Cardiac muscle cell (in vitro differentiated cells and primary cell): ENCODE data around the gene CARD16. TPM values are rescaled to one million over a fixed set of nuclear protein-coding genes. Genes with fewer than 3 reads are reported as not detected.

ENCODE experiments used
- DNase-seq, 2 donors: peaks; one replicate each; pipeline versions ENCODE4 v3.0.0 to v3.0.0-alpha.2; 2010 to 2017; ENCODE audit warnings: low read depth in 1 of 2, low spot score in 1 of 2
- H3K27ac ChIP-seq: fragments of 200-600 bp; sonication (generic); 2 replicates; pipeline ENCODE4 v1.5.1; 2016
- H3K27me3 ChIP-seq: fragments of 200-600 bp; sonication (generic); 2 replicates; pipeline ENCODE4 v1.6.0; 2016; ENCODE audit warnings: control low read depth
- H3K36me3 ChIP-seq: fragments of 200-600 bp; sonication (generic); 2 replicates; pipeline ENCODE4 v1.5.1; 2016; ENCODE audit warnings: control low read depth
- H3K4me1 ChIP-seq: fragments of 200-600 bp; sonication (generic); 2 replicates; pipeline ENCODE4 v1.8.1; 2017; ENCODE audit warnings: low read depth, mild to moderate bottlenecking, mixed run types
- H3K4me3 ChIP-seq: fragments of 200-600 bp; sonication (generic); 2 replicates; pipeline ENCODE4 v1.5.1; 2016; ENCODE audit warnings: mild to moderate bottlenecking
- H3K9me3 ChIP-seq: fragments of 200-600 bp; sonication (generic); 2 replicates; pipeline ENCODE4 v1.5.1; 2017; ENCODE audit warnings: low read depth, mild to moderate bottlenecking, control low read depth
- polyA plus RNA-seq: library from polyadenylated mRNA; unstranded; fragments of >200 nt; fragmentation: Nextera tagmentation; extraction: Ambion mirVana; gene quantifications from 2 replicates; pipeline ENCODE4 v1.2.1, GENCODE V29; 2016
- total RNA-seq: library from RNA; depleted of rRNA; stranded (reverse); fragments of >200 nt; gene quantifications from 2 replicates; pipeline ENCODE4 v1.2.3, GENCODE V29; 2016
- TF ChIP-seq, protein P1 (sequence below): IDR thresholded peaks from 2 replicates; pipeline ENCODE4 v1.5.1; 2012; ENCODE audit warnings: low read depth, mild to moderate bottlenecking, low read length

Gene CARD16
- total and polyA plus RNA-seq, 2 experiments from 2014 or later = not detected

DNA sequence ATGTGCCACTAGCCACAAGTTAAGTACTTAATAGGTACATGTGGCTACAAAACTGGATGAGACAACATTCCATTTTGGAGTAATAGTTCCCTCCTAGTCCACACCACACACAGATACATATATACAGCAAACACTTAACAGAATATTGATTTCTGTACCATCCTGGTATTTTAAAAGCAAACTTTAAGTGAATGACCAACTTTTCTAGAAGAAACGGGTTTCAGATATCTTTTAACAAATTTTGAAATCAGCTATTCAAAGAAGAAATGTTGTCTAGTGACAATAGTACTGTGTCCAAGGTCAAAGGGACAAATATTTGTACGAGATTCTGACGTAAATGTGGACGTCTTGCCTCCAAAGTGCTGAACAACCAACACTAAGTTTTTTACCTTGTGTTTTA, 12.3 kb upstream of the CARD16 start:
- no peak overlapping the region for H3K4me3 ChIP-seq
- H3K4me1 ChIP-seq = no peaks in the 10 kb centered on the region
- TF ChIP-seq, protein P1, sequence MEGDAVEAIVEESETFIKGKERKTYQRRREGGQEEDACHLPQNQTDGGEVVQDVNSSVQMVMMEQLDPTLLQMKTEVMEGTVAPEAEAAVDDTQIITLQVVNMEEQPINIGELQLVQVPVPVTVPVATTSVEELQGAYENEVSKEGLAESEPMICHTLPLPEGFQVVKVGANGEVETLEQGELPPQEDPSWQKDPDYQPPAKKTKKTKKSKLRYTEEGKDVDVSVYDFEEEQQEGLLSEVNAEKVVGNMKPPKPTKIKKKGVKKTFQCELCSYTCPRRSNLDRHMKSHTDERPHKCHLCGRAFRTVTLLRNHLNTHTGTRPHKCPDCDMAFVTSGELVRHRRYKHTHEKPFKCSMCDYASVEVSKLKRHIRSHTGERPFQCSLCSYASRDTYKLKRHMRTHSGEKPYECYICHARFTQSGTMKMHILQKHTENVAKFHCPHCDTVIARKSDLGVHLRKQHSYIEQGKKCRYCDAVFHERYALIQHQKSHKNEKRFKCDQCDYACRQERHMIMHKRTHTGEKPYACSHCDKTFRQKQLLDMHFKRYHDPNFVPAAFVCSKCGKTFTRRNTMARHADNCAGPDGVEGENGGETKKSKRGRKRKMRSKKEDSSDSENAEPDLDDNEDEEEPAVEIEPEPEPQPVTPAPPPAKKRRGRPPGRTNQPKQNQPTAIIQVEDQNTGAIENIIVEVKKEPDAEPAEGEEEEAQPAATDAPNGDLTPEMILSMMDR = no peak
- no peaks in the 10 kb centered on the region for H3K9me3 ChIP-seq
- H3K36me3 ChIP-seq = no peaks in the 10 kb centered on the region
- H3K27ac ChIP-seq = no peak overlapping the region
- no peaks in the 10 kb centered on the region for H3K27me3 ChIP-seq
- no peak for DNase-seq

DNA sequence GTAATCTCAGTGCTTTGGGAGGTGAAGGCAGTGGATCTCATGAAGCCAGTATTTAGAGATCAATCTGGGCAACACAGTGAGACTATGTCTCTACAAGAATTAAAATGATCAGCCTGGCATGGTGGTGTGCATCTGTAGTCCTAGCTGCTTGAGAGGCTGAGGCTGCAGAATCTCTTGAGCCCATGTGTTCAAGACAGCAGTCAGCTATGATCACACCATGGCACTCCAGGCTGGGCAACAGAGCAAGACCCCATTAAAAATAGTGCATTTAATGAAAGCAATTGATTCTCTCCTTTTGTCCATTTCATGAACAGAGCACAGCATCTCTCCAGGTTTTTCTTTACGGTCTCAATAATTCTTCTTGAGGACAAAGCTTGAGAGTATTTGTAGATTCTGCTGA, 11.3 kb upstream of the CARD16 start:
- Histone ChIP-seq H3K27ac (no peak overlapping the region), H3K4me3 (no peak overlapping the region), H3K36me3 (no peaks in the 10 kb centered on the region), H3K4me1 (peaks cover 6% of the 10 kb centered on the region), H3K27me3 (no peaks in the 10 kb centered on the region), H3K9me3 (no peaks in the 10 kb centered on the region)
- TF ChIP-seq, protein P1 = no peak
- no peak for DNase-seq

DNA sequence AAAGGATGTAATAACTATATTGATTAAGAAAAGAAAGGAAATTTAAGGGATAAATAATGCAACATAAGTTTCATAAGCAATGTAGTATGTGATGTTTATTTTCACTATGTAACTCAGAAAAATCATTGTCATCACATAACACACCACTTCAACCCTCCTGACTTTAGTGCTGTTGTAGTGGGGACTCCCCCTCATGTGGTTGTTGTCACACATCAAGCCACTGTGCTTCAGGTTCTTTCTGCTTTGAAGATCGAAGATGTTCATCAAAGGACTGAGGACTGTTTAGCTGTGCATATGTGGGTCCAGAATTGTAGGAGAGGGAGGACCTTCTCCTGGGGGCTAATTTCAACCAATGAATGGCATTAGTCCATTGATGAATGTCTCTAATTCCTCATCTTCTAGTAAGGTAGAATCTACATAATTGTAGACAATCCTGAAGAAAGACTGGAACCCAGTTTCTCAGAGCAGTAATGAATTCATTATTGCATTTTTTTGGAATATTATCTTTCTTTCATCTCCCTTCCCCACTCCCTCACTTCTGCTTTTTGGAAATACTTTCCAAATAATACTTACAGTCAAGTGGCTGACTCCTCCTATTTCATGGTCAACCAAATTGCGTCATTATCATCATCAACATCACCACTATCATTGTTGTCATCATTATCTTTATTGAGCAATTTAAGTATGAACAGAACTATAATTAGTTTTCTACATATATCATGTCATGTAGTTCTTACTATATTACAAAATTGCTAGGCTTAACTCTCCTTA, 9.8 kb upstream of the CARD16 start:
- no peak overlapping the region for H3K4me3 ChIP-seq
- no peaks in the 10 kb centered on the region for H3K9me3 ChIP-seq
- no peaks in the 10 kb centered on the region for H3K36me3 ChIP-seq
- H3K27me3 ChIP-seq = no peaks in the 10 kb centered on the region
- peaks cover 6% of the 10 kb centered on the region for H3K4me1 ChIP-seq
- no peak overlapping the region for H3K27ac ChIP-seq
- TF ChIP-seq, protein P1 = no peak
- DNase-seq = no peak

DNA sequence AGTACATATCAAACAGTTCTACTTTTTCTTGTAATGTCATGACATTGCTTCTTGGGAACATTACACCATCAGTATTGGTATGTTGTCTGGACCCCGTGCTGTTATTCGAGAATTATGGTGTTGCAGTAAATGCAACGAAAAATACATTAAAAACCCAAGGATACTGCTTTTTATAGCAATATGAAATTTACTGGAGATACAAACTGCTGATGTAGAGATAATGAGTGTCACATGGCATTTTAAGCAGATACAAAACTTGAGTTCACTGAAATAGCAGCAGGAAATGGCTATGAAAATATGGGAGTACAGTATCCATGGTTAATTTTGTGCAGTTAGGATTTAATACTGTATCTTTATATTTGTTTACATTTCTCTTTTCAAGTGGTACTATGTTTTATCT, 7.4 kb upstream of the CARD16 start:
- H3K4me3 ChIP-seq = no peak overlapping the region
- no peaks in the 10 kb centered on the region for H3K36me3 ChIP-seq
- no peaks in the 10 kb centered on the region for H3K9me3 ChIP-seq
- H3K27me3 ChIP-seq = no peaks in the 10 kb centered on the region
- TF ChIP-seq, protein P1 = no peak
- H3K27ac ChIP-seq = no peak overlapping the region
- peaks cover 6% of the 10 kb centered on the region for H3K4me1 ChIP-seq
- no peak for DNase-seq

DNA sequence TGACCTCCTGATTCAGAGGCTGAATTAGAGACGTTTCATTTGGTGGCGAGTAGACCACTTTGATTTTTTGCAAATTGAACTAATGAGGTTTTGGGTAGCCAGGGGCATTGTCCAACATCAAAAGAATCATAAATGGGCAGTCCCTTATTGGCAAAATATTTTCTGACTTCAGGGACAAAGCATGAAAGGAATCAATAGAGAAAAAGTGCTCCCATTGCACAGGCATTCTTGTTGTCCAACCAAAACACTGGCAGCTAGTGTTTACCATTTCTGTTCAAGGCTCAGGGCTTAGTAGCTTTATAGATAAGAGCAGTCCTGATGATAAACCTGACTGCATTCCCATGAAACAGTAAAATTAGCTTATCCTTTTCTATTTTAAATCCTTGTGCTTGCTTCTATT, 6.4 kb upstream of the CARD16 start:
- no peak overlapping the region for H3K27ac ChIP-seq
- H3K4me1 ChIP-seq = peaks cover 6% of the 10 kb centered on the region
- DNase-seq = no peak
- H3K27me3 ChIP-seq = no peaks in the 10 kb centered on the region
- no peaks in the 10 kb centered on the region for H3K36me3 ChIP-seq
- TF ChIP-seq, protein P1 = no peak
- no peak overlapping the region for H3K4me3 ChIP-seq
- no peaks in the 10 kb centered on the region for H3K9me3 ChIP-seq

DNA sequence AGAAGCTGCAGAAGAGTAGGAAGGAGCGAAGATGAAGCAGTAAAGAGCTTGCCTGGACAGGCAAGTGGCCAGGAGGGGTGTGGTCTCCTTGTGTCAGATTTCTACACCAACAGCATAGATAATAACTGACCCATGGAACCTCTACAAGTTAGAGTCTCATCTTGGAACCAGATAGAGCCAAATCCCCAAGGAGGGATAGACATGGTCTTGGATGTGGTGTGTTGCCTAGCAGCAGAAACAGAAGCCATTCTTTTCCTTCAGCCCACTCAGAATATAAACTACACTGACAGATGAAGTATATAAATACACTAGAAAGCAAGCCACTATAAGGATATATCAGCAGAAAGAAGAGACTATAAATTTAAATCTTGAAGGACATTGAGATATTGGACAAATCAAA, 4.3 kb upstream of the CARD16 start:
- H3K4me1 ChIP-seq = peaks cover 6% of the 10 kb centered on the region
- no peaks in the 10 kb centered on the region for H3K27me3 ChIP-seq
- no peak for DNase-seq
- TF ChIP-seq, protein P1 = no peak
- no peaks in the 10 kb centered on the region for H3K9me3 ChIP-seq
- no peak overlapping the region for H3K4me3 ChIP-seq
- H3K36me3 ChIP-seq = no peaks in the 10 kb centered on the region
- H3K27ac ChIP-seq = no peak overlapping the region
